Muscle of back (tissue), 13 donors: ENCODE measurements around the gene SERPINI1. TPM values are rescaled to one million over a fixed set of nuclear protein-coding genes. Genes with fewer than 3 reads are reported as not detected.

Experiments
- DNase-seq, 3 donors: peaks; one replicate each; pipeline versions ENCODE4 v3.0.0 to v3.0.0-alpha.2; 2013
- long read RNA-seq, 9 donors: transcript quantifications; one replicate each; lab custom pipeline, GENCODE V29; 2026
- polyA plus RNA-seq, 10 donors: library from polyadenylated mRNA; unstranded; fragments of 120-200 nt; gene quantifications; one replicate each; pipeline ENCODE4 v1.2.1, GENCODE V29; 2013; ENCODE audit not compliant: insufficient read length in 10 of 10

SERPINI1 gene
- 10 to 100 TPM in 3 of 10 donors, 1 to 10 TPM in 7; 5.6 to 15.2 (median 9.3) TPM for polyA plus RNA-seq
- long read RNA-seq, donor 1, partial matches to known transcripts, result 0 of 4 reads
- long read RNA-seq, donor 1, other reads (novel, unspliced or antisense), result 0 of 4 reads
- long read RNA-seq, donor 2, partial matches to known transcripts, result 0 of 1 reads
- long read RNA-seq, donor 2, other reads (novel, unspliced or antisense), result 0 of 1 reads
- long read RNA-seq, donor 3, result 0 reads
- long read RNA-seq, donor 4, partial matches to known transcripts, result 0 of 3 reads
- long read RNA-seq, donor 4, other reads (novel, unspliced or antisense), result 0 of 3 reads
- long read RNA-seq, donor 5, transcript SERPINI1-202 (9 exons, 1,890 nt), result major isoform, 5 of 5 reads
- long read RNA-seq, donor 5, partial matches to known transcripts, result 0 of 5 reads
- long read RNA-seq, donor 5, other reads (novel, unspliced or antisense), result 0 of 5 reads
- long read RNA-seq, donor 6, partial matches to known transcripts, result 0 of 3 reads
- long read RNA-seq, donor 6, other reads (novel, unspliced or antisense), result 0 of 3 reads
- long read RNA-seq, donor 7, partial matches to known transcripts, result 0 of 2 reads
- long read RNA-seq, donor 7, other reads (novel, unspliced or antisense), result 0 of 2 reads
- long read RNA-seq, donor 8, partial matches to known transcripts, result 0 of 4 reads
- long read RNA-seq, donor 8, other reads (novel, unspliced or antisense), result 0 of 4 reads
- long read RNA-seq, donor 9, partial matches to known transcripts, result 0 of 1 reads
- long read RNA-seq, donor 9, other reads (novel, unspliced or antisense), result 0 of 1 reads

- DNase-seq, result peak; percentile 81 to 94 (median 86)
Measured at GRCh38 chr3:167735233-167736138, at the start of gene SERPINI1. SERPINI1 (plus strand) TSS chr3:167735721; CDS start chr3:167789129, 53,408 bp downstream.

GRCh38 chr3:167691366-167691765 lies 44.2 kb upstream of the SERPINI1 start:
- DNase-seq, result peak in 1 of 3 donors; percentile 9

- no peak for DNase-seq
Measured at GRCh38 chr3:167694121-167694520, 41.4 kb upstream of the SERPINI1 start.

- DNase-seq, result no peak
Measured at GRCh38 chr3:167700046-167700445, 35.5 kb upstream of the SERPINI1 start.

- DNase-seq, result no peak
Measured at GRCh38 chr3:167700926-167701325, 34.6 kb upstream of the SERPINI1 start.

GRCh38 chr3:167705840-167706239 lies 29.7 kb upstream of the SERPINI1 start:
- DNase-seq, result no peak

- no peak for DNase-seq
Measured at GRCh38 chr3:167709690-167710089, 25.8 kb upstream of the SERPINI1 start.

GRCh38 chr3:167710552-167710951 lies 25.0 kb upstream of the SERPINI1 start:
- no peak for DNase-seq

GRCh38 chr3:167711439-167711838 lies 24.1 kb upstream of the SERPINI1 start:
- DNase-seq, result no peak

GRCh38 chr3:167712445-167712844 lies 23.1 kb upstream of the SERPINI1 start:
- DNase-seq, result no peak

GRCh38 chr3:167714871-167715270 lies 20.6 kb upstream of the SERPINI1 start:
- DNase-seq, result no peak

GRCh38 chr3:167716920-167717319 lies 18.6 kb upstream of the SERPINI1 start:
- no peak for DNase-seq

- no peak for DNase-seq
Measured at GRCh38 chr3:167718582-167718981, 16.9 kb upstream of the SERPINI1 start.

GRCh38 chr3:167723025-167723512 lies 12.5 kb upstream of the SERPINI1 start:
- no peak for DNase-seq

- DNase-seq, result no peak
Measured at GRCh38 chr3:167723872-167724271, 11.6 kb upstream of the SERPINI1 start.

- peak in 1 of 3 donors; percentile 56 for DNase-seq
Measured at GRCh38 chr3:167728176-167728575, 7.3 kb upstream of the SERPINI1 start.

GRCh38 chr3:167728632-167729323 lies 6.7 kb upstream of the SERPINI1 start:
- no peak for DNase-seq

GRCh38 chr3:167729591-167729990 lies 5.9 kb upstream of the SERPINI1 start:
- DNase-seq, result no peak

GRCh38 chr3:167731393-167731792 lies 4.1 kb upstream of the SERPINI1 start:
- no peak for DNase-seq

GRCh38 chr3:167732313-167733065 lies 3.0 kb upstream of the SERPINI1 start:
- no peak for DNase-seq
